ENCODE results near the gene FAM9B. TPM values are rescaled to one million over a fixed set of nuclear protein-coding genes. Genes with fewer than 3 reads are reported as not detected.

The FAM9B gene
- total RNA-seq, 1 donor from 2014 or later = 1.2 TPM

DNA sequence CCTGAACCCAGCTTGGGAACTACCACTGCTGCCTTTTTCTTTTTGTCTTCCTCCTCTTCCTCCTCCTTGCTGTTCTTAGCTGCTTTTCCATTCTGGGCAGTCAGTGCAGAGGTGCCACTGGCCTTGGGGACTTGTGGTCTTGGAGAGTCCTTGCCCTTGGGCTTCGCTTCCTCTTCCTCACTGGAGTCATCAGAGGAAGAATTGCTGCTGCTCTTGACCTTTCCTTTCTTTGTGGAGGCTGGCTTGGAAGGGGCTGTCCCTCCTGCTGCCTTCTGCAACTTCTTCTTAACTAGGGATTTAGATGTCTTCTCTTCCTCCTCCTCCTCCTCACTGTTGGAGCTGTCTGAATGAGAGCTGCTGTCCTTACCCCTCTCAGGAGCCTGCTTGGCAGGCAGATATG is 53.2 kb downstream of the FAM9B start:
- no peak for DNase-seq (ENCODE audit: low spot score)

Other genes with a start within 250 kb of the FAM9B start
- gene FAM9A, start 232.7 kb downstream of the FAM9B start, total RNA-seq (ENCODE audit: insufficient read depth, low replicate concordance) = not detected

All from umbilical cord (tissue), 2 donors.